Neural cell (in vitro differentiated cells): ENCODE data around the gene IQSEC1. TPM values are rescaled to one million over a fixed set of nuclear protein-coding genes. Genes with fewer than 3 reads are reported as not detected.

ENCODE experiments used
- H2AFZ ChIP-seq: fragments of 200-600, 300-800 bp; sonication (generic), shearing (Covaris generic); 2 replicates; pipeline ENCODE4 v1.6.0; 2014; ENCODE audit warnings: low read depth, mild to moderate bottlenecking, antibody characterized with exemption, low read length, moderate library complexity
- H3F3A ChIP-seq: fragments of 200-600 bp; shearing (Covaris generic); 2 replicates; pipeline ENCODE4 v1.6.1; 2016; ENCODE audit warnings: mild to moderate bottlenecking, moderate library complexity, mixed read lengths, antibody characterized with exemption, low read length; ENCODE audit not compliant: insufficient read depth, poor library complexity, severe bottlenecking
- H3K27ac ChIP-seq: fragments of 200-600, 300-800 bp; sonication (generic), shearing (Covaris generic); 2 replicates; pipeline ENCODE4 v1.5.1; 2014; ENCODE audit warnings: mild to moderate bottlenecking, low read length, moderate library complexity
- H3K27me3 ChIP-seq: fragments of 300-800, 200-600 bp; sonication (generic), shearing (Covaris generic); 2 replicates; pipeline ENCODE4 v1.6.0; 2014; ENCODE audit warnings: mild to moderate bottlenecking, low read depth, low read length, moderate library complexity; ENCODE audit not compliant: insufficient read depth
- H3K36me3 ChIP-seq: fragments of 300-800, 200-600 bp; sonication (generic), shearing (Covaris generic); 2 replicates; pipeline ENCODE4 v1.5.1; 2014; ENCODE audit warnings: mild to moderate bottlenecking, antibody characterized with exemption, low read length, moderate library complexity; ENCODE audit not compliant: insufficient read depth
- H3K4me2 ChIP-seq: fragments of 300-800, 200-600 bp; sonication (generic), shearing (Covaris generic); 2 replicates; pipeline ENCODE4 v1.6.0; 2014; ENCODE audit warnings: mild to moderate bottlenecking, low read length
- H3K4me3 ChIP-seq: fragments of 300-800, 200-600 bp; sonication (generic), shearing (Covaris generic); 2 replicates; pipeline ENCODE4 v1.5.1; 2014; ENCODE audit warnings: mild to moderate bottlenecking, low read length, moderate library complexity
- H3K79me2 ChIP-seq: fragments of 200-600 bp; shearing (Covaris generic); replicated peaks from 2 replicates; pipeline ENCODE4 v1.6.0; 2014; ENCODE audit warnings: mild to moderate bottlenecking, low read length, moderate library complexity; ENCODE audit not compliant: insufficient read depth
- H3K9ac ChIP-seq: fragments of 300-800, 200-600 bp; sonication (generic), shearing (Covaris generic); 2 replicates; pipeline ENCODE4 v1.6.1; 2016; ENCODE audit warnings: mild to moderate bottlenecking, low read length, mixed read lengths
- H3K9me2 ChIP-seq: fragments of 200-600 bp; shearing (Covaris generic); 2 replicates; pipeline ENCODE4 v1.6.1; 2016; ENCODE audit warnings: mild to moderate bottlenecking, low read length, mixed read lengths; ENCODE audit not compliant: insufficient read depth
- H3K9me3 ChIP-seq: fragments of 200-600, 300-800 bp; sonication (generic), shearing (Covaris generic); 2 replicates; pipeline ENCODE4 v1.6.1; 2016; ENCODE audit warnings: mild to moderate bottlenecking, mixed run types, low read length, moderate library complexity, mixed read lengths
- H4K20me1 ChIP-seq: fragments of 200-600 bp; shearing (Covaris generic); 2 replicates; pipeline ENCODE4 v1.6.1; 2016; ENCODE audit warnings: mild to moderate bottlenecking, mixed run types; ENCODE audit not compliant: insufficient read depth
- CTCF ChIP-seq: fragments of 450-650 bp; IDR thresholded peaks from 2 replicates; pipeline ENCODE4 v1.5.1; 2014; ENCODE audit warnings: antibody characterized with exemption, mild to moderate bottlenecking, moderate library complexity; ENCODE audit not compliant: poor library complexity, severe bottlenecking
- EP300 ChIP-seq: fragments of 450-650 bp; conservative IDR thresholded peaks from 2 replicates; pipeline ENCODE4 v1.6.1; 2014; ENCODE audit warnings: antibody characterized with exemption, mild to moderate bottlenecking, moderate library complexity; ENCODE audit not compliant: poor library complexity, severe bottlenecking
- EZH2 ChIP-seq: fragments of 200-600, 300-800 bp; shearing (Covaris generic), sonication (generic); IDR thresholded peaks from 2 replicates; pipeline ENCODE4 v1.6.1; 2014; ENCODE audit warnings: antibody characterized with exemption, low read length, borderline replicate concordance, mild to moderate bottlenecking; ENCODE audit not compliant: insufficient read depth, poor library complexity, severe bottlenecking
- MXI1 ChIP-seq: fragments of 450-650 bp; conservative IDR thresholded peaks from 2 replicates; pipeline ENCODE4 v1.6.1; 2014; ENCODE audit warnings: antibody characterized with exemption, mild to moderate bottlenecking; ENCODE audit not compliant: poor library complexity, severe bottlenecking
- POLR2AphosphoS5 ChIP-seq: IDR thresholded peaks from 2 replicates; pipeline ENCODE4 v1.6.1; 2012
- RAD21 ChIP-seq: fragments of 450-650 bp; conservative IDR thresholded peaks from 2 replicates; pipeline ENCODE4 v1.6.1; 2014; ENCODE audit warnings: antibody characterized with exemption, mild to moderate bottlenecking, moderate library complexity
- REST ChIP-seq: IDR thresholded peaks from 2 replicates; pipeline ENCODE4 v1.6.1; 2012; ENCODE audit warnings: borderline replicate concordance
- SMC3 ChIP-seq: fragments of 450-650 bp; conservative IDR thresholded peaks from 2 replicates; pipeline ENCODE4 v1.6.1; 2014; ENCODE audit warnings: antibody characterized with exemption, mild to moderate bottlenecking, moderate library complexity; ENCODE audit not compliant: poor library complexity
- TAF1 ChIP-seq: IDR thresholded peaks from 2 replicates; pipeline ENCODE4 v1.6.1; 2012; ENCODE audit warnings: low read depth
- polyA plus RNA-seq: library from polyadenylated mRNA; depleted of rRNA; stranded (reverse); fragments of >200 nt; gene quantifications from 2 replicates; pipeline ENCODE4 v1.2.3, GENCODE V29; 2014

IQSEC1 gene
- polyA plus RNA-seq, 1 donor from 2014 or later: 6.0 TPM

DNA sequence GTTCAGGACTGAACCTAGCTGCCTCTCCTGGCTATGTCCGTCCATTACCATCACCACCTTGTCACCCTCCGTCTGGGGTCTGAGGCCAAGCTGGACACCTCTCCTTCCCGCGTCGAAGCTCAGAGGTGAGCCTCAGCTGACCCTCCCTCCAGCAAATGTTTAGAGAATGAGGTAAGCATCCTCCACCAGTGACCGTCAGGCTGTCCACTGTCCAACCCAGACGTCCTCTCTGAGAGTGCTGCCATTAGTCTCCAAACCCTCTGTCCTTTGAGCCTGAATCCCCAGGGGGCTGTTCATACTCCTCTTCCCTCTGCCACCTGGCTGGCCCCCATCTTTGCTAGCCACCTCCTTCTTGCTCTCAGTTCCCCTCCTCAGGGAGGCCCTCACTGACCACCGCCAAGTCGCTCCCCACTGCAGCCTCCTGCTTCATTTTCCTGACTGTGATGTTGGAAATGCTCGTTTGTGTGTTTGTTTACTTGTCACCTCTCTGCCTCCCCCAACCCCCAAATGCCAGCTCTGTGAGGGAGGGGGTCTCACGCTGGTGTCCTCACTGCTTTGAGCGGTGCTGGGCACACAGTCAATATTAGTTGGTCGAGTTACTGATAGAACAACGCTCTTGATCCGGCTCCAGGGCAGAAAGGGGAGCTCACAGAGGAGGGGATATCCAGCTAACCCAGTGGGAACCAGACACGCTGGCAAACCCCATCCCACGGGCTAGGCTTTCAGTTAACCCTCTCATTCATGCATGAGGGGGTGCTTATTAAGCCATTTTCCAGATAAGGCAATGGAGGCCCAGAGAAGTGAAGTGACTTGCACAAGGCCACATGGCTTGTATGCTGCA is 64.9 kb downstream of the IQSEC1 start:
- no peaks in the 10 kb centered on the region for H3K79me2 ChIP-seq
- H3K27me3 ChIP-seq: no peaks in the 10 kb centered on the region
- no peaks in the 10 kb centered on the region for H3F3A ChIP-seq
- no peak overlapping the region for H3K27ac ChIP-seq
- TF ChIP-seq RAD21: no peak
- TF ChIP-seq EZH2: no peak
- TF ChIP-seq MXI1: no peak
- TF ChIP-seq SMC3: no peak
- TF ChIP-seq CTCF: no peak
- TF ChIP-seq EP300: no peak
- TF ChIP-seq TAF1: no peak
- H3K4me3 ChIP-seq: no peak overlapping the region
- H4K20me1 ChIP-seq: no peaks in the 10 kb centered on the region
- no peak overlapping the region for H2AFZ ChIP-seq
- H3K9me2 ChIP-seq: no peaks in the 10 kb centered on the region
- no peak overlapping the region for H3K9ac ChIP-seq
- H3K36me3 ChIP-seq: no peaks in the 10 kb centered on the region
- H3K9me3 ChIP-seq: no peaks in the 10 kb centered on the region
- H3K4me2 ChIP-seq: no peak overlapping the region

- H3K9me3 ChIP-seq: no peaks in the 10 kb centered on the region
- H3K36me3 ChIP-seq: no peaks in the 10 kb centered on the region
Measured at GRCh38 chr3:13007251-13007941, 65.8 kb downstream of the IQSEC1 start.

More at GRCh38 chr3:13007251-13007941, 65.8 kb downstream of the IQSEC1 start:
- H4K20me1 ChIP-seq: no peaks in the 10 kb centered on the region
- H3K79me2 ChIP-seq: no peaks in the 10 kb centered on the region
- no peak overlapping the region for H3K4me2 ChIP-seq
- no peaks in the 10 kb centered on the region for H3K9me2 ChIP-seq
- TF ChIP-seq EP300 (no peak), TAF1 (no peak), POLR2AphosphoS5 (no peak), CTCF (no peak), MXI1 (no peak), EZH2 (no peak), SMC3 (no peak), RAD21 (no peak), REST (no peak)
- H3K27ac ChIP-seq: no peak overlapping the region
- no peak overlapping the region for H2AFZ ChIP-seq
- no peaks in the 10 kb centered on the region for H3K27me3 ChIP-seq
- H3K9ac ChIP-seq: no peak overlapping the region
- H3K4me3 ChIP-seq: no peak overlapping the region
- no peaks in the 10 kb centered on the region for H3F3A ChIP-seq
